Endothelial cell of umbilical vein (primary cell): ENCODE data around the gene LENEP. TPM values are rescaled to one million over a fixed set of nuclear protein-coding genes. Genes with fewer than 3 reads are reported as not detected.

Experiments
- BruUV-seq: library from RNA; stranded (reverse); fragments of 400-500 nt; replicated peaks from 2 replicates; lab custom pipeline; 2021; lab: Mats Ljungman, UMichigan
- CTCF ChIA-PET: fragments of 300-600, 350-600 bp; sonication (Branson Sonifier 250); formaldehyde crosslinking; loops from one replicate; lab custom pipeline; 2021; ENCODE audit warnings: antibody characterized with exemption, inconsistent platforms; lab: Charles Lee
- POLR2A ChIA-PET: fragments of 300-600, 350-600 bp; sonication (Branson Sonifier 250); formaldehyde crosslinking; loops from one replicate; lab custom pipeline; 2021; ENCODE audit warnings: antibody characterized with exemption, inconsistent platforms; lab: Charles Lee
- DNase-seq: peaks from one replicate; pipeline ENCODE4 v3.0.0-alpha.2; 2011; ENCODE audit warnings: low read depth, low spot score
- FAIRE-seq: peaks from 2 replicates; lab custom pipeline; 2011; peaks lifted over from hg19 to GRCh38; lab: Jason Lieb, UNC
- H2AFZ ChIP-seq: 2 replicates; pipeline ENCODE4 v1.6.0; 2012; ENCODE audit warnings: low read depth, low read length, control low read depth, inconsistent platforms
- H3K27ac ChIP-seq: 2 replicates; pipeline ENCODE4 v1.5.1; 2011; ENCODE audit warnings: low read depth, mild to moderate bottlenecking, control low read depth, low read length, moderate library complexity; ENCODE audit not compliant: insufficient read depth
- H3K27me3 ChIP-seq, 2 experiments: 2 replicates each; pipeline versions ENCODE4 v1.6.0 to v1.6.1; 2011; ENCODE audit warnings: low read length in 2 of 2, mixed read lengths in 1 of 2; ENCODE audit not compliant: control insufficient read depth in 2 of 2, insufficient read depth in 2 of 2
- H3K36me3 ChIP-seq, 2 experiments: 2 replicates in 1 of 2; 3 replicates in 1 of 2; pipeline ENCODE4 v1.5.1; 2011; ENCODE audit warnings: low read length in 2 of 2, mild to moderate bottlenecking in 1 of 2, moderate library complexity in 1 of 2; ENCODE audit not compliant: control insufficient read depth in 2 of 2, insufficient read depth in 2 of 2; ENCODE audit errors: extremely low read depth in 1 of 2
- H3K4me1 ChIP-seq: 3 replicates; pipeline ENCODE4 v1.5.1; 2011; ENCODE audit warnings: mild to moderate bottlenecking, low read length; ENCODE audit not compliant: control insufficient read depth, insufficient read depth; ENCODE audit errors: extremely low read depth
- H3K4me2 ChIP-seq: 2 replicates; pipeline ENCODE4 v1.6.1; 2011; ENCODE audit warnings: low read length, control low read depth, mixed read lengths; ENCODE audit not compliant: insufficient read depth
- H3K4me3 ChIP-seq, 3 experiments: fragments of 200-600 bp in 1 of 3; sonication (generic), shearing (Covaris generic) in 1 of 3; replicated peaks in 1 of 3; 2 replicates each; pipeline ENCODE4 v1.5.1; 2011 to 2016; ENCODE audit warnings: control low read depth in 3 of 3, low read length in 3 of 3, mild to moderate bottlenecking in 2 of 3, inconsistent platforms in 1 of 3, low read depth in 1 of 3, moderate library complexity in 1 of 3; ENCODE audit not compliant: insufficient read depth in 1 of 3
- H3K79me2 ChIP-seq: 2 replicates; pipeline ENCODE4 v1.6.0; 2012; ENCODE audit warnings: low read length, inconsistent platforms; ENCODE audit not compliant: control insufficient read depth, insufficient read depth
- H3K9ac ChIP-seq: replicated peaks from 2 replicates; pipeline ENCODE3; 2011; ENCODE audit warnings: low read length, control low read depth; ENCODE audit not compliant: insufficient read depth; ENCODE audit errors: extremely low read depth
- H3K9me1 ChIP-seq: replicated peaks from 3 replicates; pipeline ENCODE4 v1.6.0; 2011; ENCODE audit warnings: mild to moderate bottlenecking, low read length; ENCODE audit not compliant: control insufficient read depth, insufficient read depth; ENCODE audit errors: extremely low read depth
- H3K9me3 ChIP-seq: replicated peaks from 2 replicates; pipeline ENCODE4 v1.5.1; 2012; ENCODE audit warnings: low read length, inconsistent platforms; ENCODE audit not compliant: control insufficient read depth, insufficient read depth
- H4K20me1 ChIP-seq: replicated peaks from 2 replicates; pipeline ENCODE3; 2011; ENCODE audit warnings: mild to moderate bottlenecking, low read length; ENCODE audit not compliant: control insufficient read depth, insufficient read depth; ENCODE audit errors: extremely low read depth
- CTCF ChIP-seq, 2 donors: IDR thresholded peaks; 1 replicate in 1 of 2; 2 replicates in 1 of 2; pipeline ENCODE4 v1.5.1; 2011; ENCODE audit warnings: low read length in 2 of 2, mild to moderate bottlenecking in 2 of 2, moderate library complexity in 2 of 2, control low read depth in 1 of 2, inconsistent platforms in 1 of 2, low read depth in 1 of 2; ENCODE audit not compliant: insufficient read depth in 1 of 2; ENCODE audit errors: extremely low read depth in 1 of 2
- EZH2 ChIP-seq: IDR thresholded peaks from 2 replicates; pipeline ENCODE4 v1.6.1; 2012; ENCODE audit warnings: borderline replicate concordance, low read depth, mild to moderate bottlenecking, moderate library complexity, low read length, inconsistent platforms; ENCODE audit not compliant: severe bottlenecking
- FOS ChIP-seq: IDR thresholded peaks from 2 replicates; pipeline ENCODE4 v1.6.1; 2011; ENCODE audit warnings: mild to moderate bottlenecking, low read length, moderate library complexity, borderline replicate concordance; ENCODE audit not compliant: insufficient read depth
- GATA2 ChIP-seq: IDR thresholded peaks from 2 replicates; pipeline ENCODE4 v1.7.0; 2011; ENCODE audit warnings: low read depth, mild to moderate bottlenecking, moderate library complexity, mixed read lengths, low read length; ENCODE audit not compliant: insufficient read length, insufficient read depth
- JUN ChIP-seq: IDR thresholded peaks from 2 replicates; pipeline ENCODE4 v1.6.1; 2011; ENCODE audit warnings: borderline replicate concordance, low read depth; ENCODE audit not compliant: insufficient read length, insufficient read depth
- MAX ChIP-seq: IDR thresholded peaks from 2 replicates; pipeline ENCODE4 v1.6.1; 2011; ENCODE audit not compliant: insufficient read depth, insufficient read length
- MYC ChIP-seq: IDR thresholded peaks from one replicate; pipeline ENCODE4 v1.6.1; 2011; ENCODE audit warnings: mild to moderate bottlenecking, low read depth, low read length
- POLR2A ChIP-seq: IDR thresholded peaks from 2 replicates; pipeline ENCODE4 v1.6.1; 2012; ENCODE audit warnings: low read depth, mild to moderate bottlenecking, control low read depth, low read length
- POLR2AphosphoS5 ChIP-seq: IDR thresholded peaks from 2 replicates; pipeline ENCODE4 v1.6.1; 2012; ENCODE audit warnings: low read depth, mild to moderate bottlenecking, control low read depth, low read length, moderate library complexity; ENCODE audit not compliant: insufficient read depth
- dilution Hi-C: fragments of 300-500 bp; cut with MboI; formaldehyde crosslinking; loops from one replicate; pipeline ENCODE4 v1.15.0; 2019; ENCODE audit warnings: low sequenced_read_pairs; ENCODE audit not compliant: extremely low pct_ligation_motif_present
- intact Hi-C: fragments of 100-400 bp; cut with micrococcal nuclease; formaldehyde crosslinking; loops from one replicate; pipeline ENCODE4 v1.10.0; 2022
- polyA plus RNA-seq, 4 experiments: library from polyadenylated mRNA; depleted of rRNA in 3 of 4; stranded (reverse) in 3 of 4; unstranded in 1 of 4; fragments of >200 nt; gene quantifications; 2 replicates each; pipeline versions ENCODE4 v1.2.1 to v1.2.3, GENCODE V29; 2011 to 2012; ENCODE audit warnings: missing spikeins in 1 of 4
- total RNA-seq: library from RNA; stranded (reverse); gene quantifications from 2 replicates; pipeline ENCODE4 v1.2.3, GENCODE V29; 2021

LENEP gene
- total and polyA plus RNA-seq, 2 donors (not counting 3 experiments of a cell fraction or from before 2014, with no cell fraction given) = 0.64 TPM; not detected in 1

- H3K79me2 ChIP-seq = peaks cover 41% of the 10 kb centered on the region
- H3K4me2 ChIP-seq = no peak overlapping the region
- no peaks in the 10 kb centered on the region for H3K9me3 ChIP-seq
- no peak overlapping the region for H2AFZ ChIP-seq
- peaks cover 13% of the 10 kb centered on the region for H3K4me1 ChIP-seq
- H3K9me1 ChIP-seq = no peaks in the 10 kb centered on the region
- no TSS peak for BruUV-seq
- POLR2A ChIA-PET = no interaction called here
- TF ChIP-seq CTCF (IDR thresholded peaks at IDR 0.05; ENCODE audit: extremely low read depth in 1 of 2, insufficient read depth in 1 of 2, low read depth in 1 of 2, low read length in 2 of 2) (no peak), FOS (no peak), GATA2 (no peak), MYC (no peak)
- no peak overlapping the region for H3K27ac ChIP-seq
- H4K20me1 ChIP-seq = no peaks in the 10 kb centered on the region
- no peaks in the 10 kb centered on the region for H3K27me3 ChIP-seq
- FAIRE-seq (no peak), DNase-seq (no peak)
- H3K36me3 ChIP-seq = no peaks in the 10 kb centered on the region
- no peak overlapping the region for H3K4me3 ChIP-seq
- dilution Hi-C loops = no loop called here
- CTCF ChIA-PET = interaction anchor here (1.3 to 2.2 kb wide), 2 partner anchors 10 to 23 kb away, joined by 4 to 7 read pairs; partner anchors contain the start of gene PBXIP1
- no peak overlapping the region for H3K9ac ChIP-seq
- intact Hi-C loops = loop anchor here (10.0 kb wide), 1 partner anchor 494 kb away; no protein-coding TSS in a partner anchor
Measured at GRCh38 chr1:154978360-154978759, 15.0 kb upstream of the LENEP start.

DNA sequence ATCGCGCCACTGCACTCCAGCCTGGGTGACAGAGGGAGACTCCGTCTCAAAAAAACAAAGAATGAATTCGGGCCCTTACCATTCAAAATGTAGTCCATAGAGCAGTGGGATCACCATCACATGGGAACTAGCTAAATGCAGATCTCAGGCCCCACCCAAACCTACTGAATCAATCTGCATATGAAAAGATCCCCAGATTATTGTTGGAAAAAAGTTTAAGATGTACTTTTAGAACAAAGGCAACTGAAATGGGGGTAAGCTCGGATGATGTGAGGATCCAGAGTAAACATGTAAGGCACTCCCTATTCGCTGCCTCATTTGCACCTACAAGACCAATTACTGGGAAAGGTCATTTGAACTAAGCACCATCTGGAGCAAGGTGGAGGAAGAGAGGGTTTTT lies 11.0 kb upstream of the LENEP start:
- H3K9me1 ChIP-seq = no peaks in the 10 kb centered on the region
- DNase-seq (no peak), FAIRE-seq (no peak)
- peak overlapping the region; percentile 79 for H3K4me2 ChIP-seq
- dilution Hi-C loops (no loop called here), intact Hi-C loops (no loop called here)
- H3K27me3 ChIP-seq = no peaks in the 10 kb centered on the region
- no peak for TF ChIP-seq MAX
- TF ChIP-seq EZH2 = no peak
- no peak for TF ChIP-seq POLR2AphosphoS5
- TF ChIP-seq POLR2A = no peak
- no peak for TF ChIP-seq MYC
- no peak for TF ChIP-seq GATA2
- no peak for TF ChIP-seq FOS
- no peak for TF ChIP-seq JUN
- no peak for TF ChIP-seq CTCF (IDR thresholded peaks at IDR 0.05; ENCODE audit: extremely low read depth in 1 of 2, insufficient read depth in 1 of 2, low read depth in 1 of 2, low read length in 2 of 2)
- H4K20me1 ChIP-seq = no peaks in the 10 kb centered on the region
- peak overlapping the region in 1 of 3 experiments; percentile 58 for H3K4me3 ChIP-seq
- BruUV-seq = TSS peak; percentile 89
- H3K79me2 ChIP-seq = peaks cover 29% of the 10 kb centered on the region
- H3K27ac ChIP-seq = no peak overlapping the region
- H3K4me1 ChIP-seq = peaks cover 11% of the 10 kb centered on the region
- H3K36me3 ChIP-seq = peaks cover 0 to 3% of the 10 kb centered on the region in 2 experiments
- CTCF ChIA-PET = interaction anchor here (1.4 kb wide), 1 partner anchor 46 kb away, joined by 3 read pairs; the partner anchor contains the start of gene PMVK
- peak overlapping the region; percentile 61 for H2AFZ ChIP-seq
- no peaks in the 10 kb centered on the region for H3K9me3 ChIP-seq
- POLR2A ChIA-PET = interaction anchor here (1.4 to 1.7 kb wide), 2 partner anchors 9 to 12 kb away, joined by 4 read pairs; partner anchors contain the start of gene SHC1
- H3K9ac ChIP-seq = peak overlapping the region; percentile 46
